GM23248 (cell line): ENCODE measurements around the gene CCNE1. TPM values are rescaled to one million over a fixed set of nuclear protein-coding genes. Genes with fewer than 3 reads are reported as not detected.
"Not testable (repeated sequence)": the region's sequence is repeated elsewhere in the genome, so short reads cannot be mapped to it uniquely, and the experiment has no call there.

Source experiments
- DNase-seq: peaks from one replicate; pipeline ENCODE4 v3.0.0-alpha.2; 2015
- H2AFZ ChIP-seq: fragments of 200-600 bp; sonication (generic); 2 replicates; pipeline ENCODE4 v1.6.1; 2016; ENCODE audit warnings: antibody characterized with exemption
- H3F3A ChIP-seq: fragments of 200-600 bp; sonication (generic); 2 replicates; pipeline ENCODE4 v1.6.1; 2016; ENCODE audit warnings: mild to moderate bottlenecking, antibody characterized with exemption, mixed run types; ENCODE audit not compliant: insufficient read depth
- H3K27ac ChIP-seq: fragments of 200-600 bp; sonication (generic); 2 replicates; pipeline ENCODE4 v1.5.1; 2016; ENCODE audit warnings: mild to moderate bottlenecking
- H3K27me3 ChIP-seq: fragments of 200-600 bp; sonication (generic); replicated peaks from 2 replicates; pipeline ENCODE4 v1.6.1; 2016; ENCODE audit warnings: mild to moderate bottlenecking; ENCODE audit not compliant: insufficient read depth
- H3K36me3 ChIP-seq: fragments of 200-600 bp; sonication (generic); 2 replicates; pipeline ENCODE4 v1.6.1; 2016; ENCODE audit warnings: low read depth, mild to moderate bottlenecking
- H3K4me1 ChIP-seq: fragments of 200-600 bp; sonication (generic); 2 replicates; pipeline ENCODE4 v1.6.1; 2016; ENCODE audit warnings: mild to moderate bottlenecking; ENCODE audit not compliant: insufficient read depth
- H3K4me2 ChIP-seq: fragments of 200-600 bp; sonication (generic); one replicate; pipeline ENCODE4 v1.6.1; 2016; ENCODE audit warnings: mild to moderate bottlenecking; ENCODE audit not compliant: unreplicated experiment
- H3K4me3 ChIP-seq: fragments of 200-600 bp; sonication (generic); 2 replicates; pipeline ENCODE4 v1.5.1; 2016; ENCODE audit warnings: mild to moderate bottlenecking
- H3K79me2 ChIP-seq: fragments of 200-600 bp; sonication (generic); 2 replicates; pipeline ENCODE4 v1.6.1; 2016; ENCODE audit warnings: mild to moderate bottlenecking; ENCODE audit not compliant: insufficient read depth
- H3K9ac ChIP-seq: fragments of 200-600 bp; sonication (generic); 2 replicates; pipeline ENCODE4 v1.6.1; 2016; ENCODE audit warnings: mild to moderate bottlenecking
- H3K9me2 ChIP-seq: fragments of 200-600 bp; sonication (generic); 2 replicates; pipeline ENCODE4 v1.6.1; 2016; ENCODE audit warnings: mixed run types, mild to moderate bottlenecking, moderate library complexity; ENCODE audit not compliant: insufficient read depth
- H3K9me3 ChIP-seq: fragments of 200-600 bp; sonication (generic); one replicate; pipeline ENCODE4 v1.6.1; 2017; ENCODE audit warnings: low read depth
- H4K20me1 ChIP-seq: fragments of 200-600 bp; sonication (generic); 2 replicates; pipeline ENCODE4 v1.6.0; 2016; ENCODE audit not compliant: insufficient read depth
- EZH2 ChIP-seq: fragments of 200-600 bp; sonication (generic); IDR thresholded peaks from 2 replicates; pipeline ENCODE4 v1.6.1; 2018; ENCODE audit warnings: antibody characterized with exemption, mild to moderate bottlenecking; ENCODE audit not compliant: insufficient read depth, poor library complexity, severe bottlenecking
- EZH2phosphoT487 ChIP-seq: fragments of 200-600 bp; sonication (generic); IDR thresholded peaks from 2 replicates; pipeline ENCODE4 v1.6.1; 2018; ENCODE audit warnings: antibody characterized with exemption, moderate library complexity, mild to moderate bottlenecking, low read depth; ENCODE audit not compliant: insufficient read depth
- WGBS, 2 experiments: methylation state at CpG; one replicate each; pipeline ENCODE4 v1.1.6; 2015 to 2017; ENCODE audit warnings: low lambda C conversion rate in 2 of 2, low coverage in 1 of 2; ENCODE audit errors: missing lambda C conversion rate in 2 of 2; 5-methylcytosine and 5-hydroxymethylcytosine counted together
- in situ Hi-C: fragments of 300-500 bp; cut with MboI; formaldehyde crosslinking; loops from 2 replicates; pipeline ENCODE4 v1.15.0; 2020
- polyA plus RNA-seq: library from polyadenylated mRNA; unstranded; fragments of >200 nt; fragmentation: Nextera tagmentation; extraction: Ambion mirVana; gene quantifications from 2 replicates; pipeline ENCODE4 v1.2.1, GENCODE V29; 2016
- total RNA-seq: library from RNA; depleted of rRNA; stranded (reverse); fragments of >200 nt; shearing (Covaris generic); gene quantifications from 2 replicates; pipeline ENCODE4 v1.2.3, GENCODE V29; 2014

The CCNE1 gene
- total and polyA plus RNA-seq, 2 experiments from 2014 or later: 5.1 to 6.5 TPM

GRCh38 chr19:29787281-29787680, 24.5 kb upstream of the CCNE1 start:
- Histone ChIP-seq H2AFZ (no peak overlapping the region), H3K79me2 (no peaks in the 10 kb centered on the region), H3K9me3 (no peaks in the 10 kb centered on the region), H3K27ac (no peak overlapping the region), H3K4me3 (no peak overlapping the region), H3K9me2 (no peaks in the 10 kb centered on the region), H3F3A (no peaks in the 10 kb centered on the region), H3K27me3 (no peaks in the 10 kb centered on the region; the same call in 1 of the 2 replicates), H3K4me1 (no peaks in the 10 kb centered on the region), H3K9ac (no peak overlapping the region), H3K4me2 (no peak overlapping the region), H4K20me1 (no peaks in the 10 kb centered on the region), H3K36me3 (no peaks in the 10 kb centered on the region)
- 28 to 29% methylated on average over 4 of the region's 4 CpGs for WGBS, 2 experiments
- in situ Hi-C loops: no loop called here
- DNase-seq: no peak
- no peak for TF ChIP-seq EZH2phosphoT487
- no peak for TF ChIP-seq EZH2

GRCh38 chr19:29789007-29789406, 22.8 kb upstream of the CCNE1 start:
- no peak overlapping the region for H3K4me2 ChIP-seq
- no peak overlapping the region for H3K27ac ChIP-seq
- TF ChIP-seq EZH2phosphoT487: no peak
- H3K27me3 ChIP-seq: no peaks in the 10 kb centered on the region; the same call in 1 of the 2 replicates
- H3F3A ChIP-seq: no peaks in the 10 kb centered on the region
- no peaks in the 10 kb centered on the region for H4K20me1 ChIP-seq
- H3K9me2 ChIP-seq: no peaks in the 10 kb centered on the region
- H3K36me3 ChIP-seq: no peaks in the 10 kb centered on the region
- in situ Hi-C loops: no loop called here
- no peak overlapping the region for H3K9ac ChIP-seq
- H3K9me3 ChIP-seq: no peaks in the 10 kb centered on the region
- WGBS, 2 experiments: 37 to 41% methylated on average over 3 of the region's 3 CpGs
- H3K4me1 ChIP-seq: no peaks in the 10 kb centered on the region
- no peaks in the 10 kb centered on the region for H3K79me2 ChIP-seq
- H2AFZ ChIP-seq: no peak overlapping the region
- DNase-seq: no peak
- no peak overlapping the region for H3K4me3 ChIP-seq

GRCh38 chr19:29793116-29793727, 18.6 kb upstream of the CCNE1 start:
- Histone ChIP-seq H3K4me2 (no peak overlapping the region), H3K79me2 (no peaks in the 10 kb centered on the region), H3K9ac (no peak overlapping the region), H3K27me3 (peaks cover 13% of the 10 kb centered on the region; the same call in 1 of the 2 replicates), H3F3A (peaks cover 4% of the 10 kb centered on the region; the same call in 1 of the 2 replicates), H3K4me3 (no peak overlapping the region), H3K9me3 (no peaks in the 10 kb centered on the region), H3K36me3 (no peaks in the 10 kb centered on the region), H2AFZ (no peak overlapping the region), H3K4me1 (no peaks in the 10 kb centered on the region), H3K27ac (no peak overlapping the region), H4K20me1 (no peaks in the 10 kb centered on the region), H3K9me2 (no peaks in the 10 kb centered on the region)
- TF ChIP-seq EZH2 (no peak), EZH2phosphoT487 (no peak)
- in situ Hi-C loops: no loop called here
- DNase-seq: no peak
- 57 to 59% methylated on average over 10 to 11 of the region's 11 CpGs for WGBS, 2 experiments

- DNase-seq, H3K4me3 ChIP-seq, in situ Hi-C loops, H4K20me1 ChIP-seq, H3K79me2 ChIP-seq, H3K9ac ChIP-seq, H3K4me1 ChIP-seq, H3K4me2 ChIP-seq, H3K9me3 ChIP-seq, H2AFZ ChIP-seq, H3K36me3 ChIP-seq, H3K9me2 ChIP-seq, H3K27ac ChIP-seq: not testable (repeated sequence)
- Histone ChIP-seq H3F3A (peaks cover 17% of the 10 kb centered on the region), H3K27me3 (peaks cover 13% of the 10 kb centered on the region; the same call in 1 of the 2 replicates)
- 58 to 60% methylated on average over 7 of the region's 7 CpGs for whole genome bisulfite sequencing, 2 experiments
Observed at GRCh38 chr19:29794490-29794889, 17.3 kb upstream of the CCNE1 start.
